Epithelial cell of prostate (primary cell): ENCODE measurements around the gene QSER1.
"Not testable (repeated sequence)": the region's sequence is repeated elsewhere in the genome, so short reads cannot be mapped to it uniquely, and the experiment has no call there.

Experiments
- DNase-seq: peaks from one replicate; pipeline ENCODE4 v3.0.0-alpha.2; 2011; ENCODE audit warnings: low read depth, low spot score
- H3K27ac ChIP-seq: fragments of 450-650 bp; 2 replicates; pipeline ENCODE4 v1.5.1; 2017; ENCODE audit warnings: mild to moderate bottlenecking

Gene QSER1

GRCh38 chr11:32921204-32921603 is 28.6 kb downstream of the QSER1 start:
- H3K27ac ChIP-seq = no peak overlapping the region
- DNase-seq = no peak

GRCh38 chr11:32931606-32932005 is 39.0 kb downstream of the QSER1 start:
- no peak overlapping the region for H3K27ac ChIP-seq
- no peak for DNase-seq

- H3K27ac ChIP-seq = no peak overlapping the region
- no peak for DNase-seq
Measured at GRCh38 chr11:32932196-32932595, 39.6 kb downstream of the QSER1 start.

- H3K27ac ChIP-seq = no peak overlapping the region
- no peak for DNase-seq
Measured at GRCh38 chr11:32935462-32936029, 42.9 kb downstream of the QSER1 start.

GRCh38 chr11:32936178-32936577 is 43.6 kb downstream of the QSER1 start:
- DNase-seq, H3K27ac ChIP-seq: not testable (repeated sequence)

- H3K27ac ChIP-seq, DNase-seq: not testable (repeated sequence)
Measured at GRCh38 chr11:32937283-32937682, 44.7 kb downstream of the QSER1 start.

- H3K27ac ChIP-seq = no peak overlapping the region
- no peak for DNase-seq
Measured at GRCh38 chr11:32939046-32939445, 46.4 kb downstream of the QSER1 start.

- H3K27ac ChIP-seq = no peak overlapping the region
- DNase-seq = no peak
Measured at GRCh38 chr11:32939866-32940265, 47.3 kb downstream of the QSER1 start.

GRCh38 chr11:32940865-32941264 is 48.3 kb downstream of the QSER1 start:
- DNase-seq = no peak
- no peak overlapping the region for H3K27ac ChIP-seq

GRCh38 chr11:32947978-32948377 is 55.4 kb downstream of the QSER1 start:
- no peak overlapping the region for H3K27ac ChIP-seq
- DNase-seq = no peak

GRCh38 chr11:32949739-32950138 is 57.1 kb downstream of the QSER1 start:
- no peak for DNase-seq
- no peak overlapping the region for H3K27ac ChIP-seq

- no peak for DNase-seq
- H3K27ac ChIP-seq = no peak overlapping the region
Measured at GRCh38 chr11:32952421-32952820, 59.8 kb downstream of the QSER1 start.

- H3K27ac ChIP-seq = no peak overlapping the region
- no peak for DNase-seq
Measured at GRCh38 chr11:32953700-32954099, 61.1 kb downstream of the QSER1 start.

GRCh38 chr11:32960553-32961164 is 68.0 kb downstream of the QSER1 start:
- DNase-seq = no peak
- no peak overlapping the region for H3K27ac ChIP-seq

- no peak overlapping the region for H3K27ac ChIP-seq
- no peak for DNase-seq
Measured at GRCh38 chr11:32962016-32962415, 69.4 kb downstream of the QSER1 start.

GRCh38 chr11:32963721-32964120 is 71.1 kb downstream of the QSER1 start:
- no peak for DNase-seq
- no peak overlapping the region for H3K27ac ChIP-seq

- no peak overlapping the region for H3K27ac ChIP-seq
Measured at GRCh38 chr11:32968541-32968940, 75.9 kb downstream of the QSER1 start.

GRCh38 chr11:32972233-32972632 is 79.6 kb downstream of the QSER1 start:
- DNase-seq, H3K27ac ChIP-seq: not testable (repeated sequence)

More at GRCh38 chr11:32968541-32968940, 75.9 kb downstream of the QSER1 start:
- DNase-seq = no peak

- DNase-seq = no peak
- no peak overlapping the region for H3K27ac ChIP-seq
Measured at GRCh38 chr11:32972781-32973180, 80.2 kb downstream of the QSER1 start.

- H3K27ac ChIP-seq = no peak overlapping the region
Measured at GRCh38 chr11:32982626-32983025, 90.0 kb downstream of the QSER1 start.

GRCh38 chr11:32983506-32983905 is 90.9 kb downstream of the QSER1 start:
- no peak overlapping the region for H3K27ac ChIP-seq
- no peak for DNase-seq

More at GRCh38 chr11:32982626-32983025, 90.0 kb downstream of the QSER1 start:
- no peak for DNase-seq

GRCh38 chr11:32985600-32985999 is 93.0 kb downstream of the QSER1 start:
- no peak overlapping the region for H3K27ac ChIP-seq
- no peak for DNase-seq
